MM.1S (cell line): Measurements from ENCODE around the gene SH3BP1.

ENCODE experiments used
- EZH2 ChIP-seq: fragments of 300-600 bp; sonication (generic); optimal IDR thresholded peaks from 2 replicates; pipeline ENCODE3; 2017; ENCODE audit warnings: low read depth, mild to moderate bottlenecking, antibody characterized with exemption, low read length, mixed read lengths
- TF ChIP-seq, protein P1 (sequence below): fragments of 300-600 bp; sonication (generic); IDR thresholded peaks from 2 replicates; pipeline ENCODE4 v1.5.1; 2016; ENCODE audit warnings: antibody characterized with exemption, low read length, mixed read lengths

DNA sequence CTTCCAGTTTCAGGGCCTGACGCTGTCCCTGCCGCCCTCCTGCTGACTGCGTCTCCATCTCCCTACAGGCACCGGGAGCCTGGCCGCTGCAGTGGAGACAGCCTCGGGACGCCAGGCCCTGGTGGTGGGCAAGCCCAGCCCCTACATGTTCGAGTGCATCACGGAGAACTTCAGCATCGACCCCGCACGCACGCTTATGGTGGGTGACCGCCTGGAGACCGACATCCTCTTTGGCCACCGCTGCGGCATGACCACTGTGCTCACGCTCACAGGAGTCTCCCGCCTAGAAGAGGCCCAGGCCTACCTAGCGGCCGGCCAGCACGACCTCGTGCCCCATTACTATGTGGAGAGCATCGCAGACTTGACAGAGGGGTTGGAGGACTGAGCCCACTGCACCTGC is 26.0 kb downstream of the SH3BP1 start:
- TF ChIP-seq, protein P1, sequence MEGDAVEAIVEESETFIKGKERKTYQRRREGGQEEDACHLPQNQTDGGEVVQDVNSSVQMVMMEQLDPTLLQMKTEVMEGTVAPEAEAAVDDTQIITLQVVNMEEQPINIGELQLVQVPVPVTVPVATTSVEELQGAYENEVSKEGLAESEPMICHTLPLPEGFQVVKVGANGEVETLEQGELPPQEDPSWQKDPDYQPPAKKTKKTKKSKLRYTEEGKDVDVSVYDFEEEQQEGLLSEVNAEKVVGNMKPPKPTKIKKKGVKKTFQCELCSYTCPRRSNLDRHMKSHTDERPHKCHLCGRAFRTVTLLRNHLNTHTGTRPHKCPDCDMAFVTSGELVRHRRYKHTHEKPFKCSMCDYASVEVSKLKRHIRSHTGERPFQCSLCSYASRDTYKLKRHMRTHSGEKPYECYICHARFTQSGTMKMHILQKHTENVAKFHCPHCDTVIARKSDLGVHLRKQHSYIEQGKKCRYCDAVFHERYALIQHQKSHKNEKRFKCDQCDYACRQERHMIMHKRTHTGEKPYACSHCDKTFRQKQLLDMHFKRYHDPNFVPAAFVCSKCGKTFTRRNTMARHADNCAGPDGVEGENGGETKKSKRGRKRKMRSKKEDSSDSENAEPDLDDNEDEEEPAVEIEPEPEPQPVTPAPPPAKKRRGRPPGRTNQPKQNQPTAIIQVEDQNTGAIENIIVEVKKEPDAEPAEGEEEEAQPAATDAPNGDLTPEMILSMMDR: no peak
- TF ChIP-seq EZH2: no peak
